ENCODE data around the gene IDH3A. TPM values are rescaled to one million over a fixed set of nuclear protein-coding genes. Genes with fewer than 3 reads are reported as not detected.

Gene IDH3A
- total RNA-seq, 1 donor from 2014 or later, result 48.7 TPM

GRCh38 chr15:78157203-78157602, 8.0 kb downstream of the IDH3A start:
- TF ChIP-seq CTCF (IDR thresholded peaks at IDR 0.05), result no peak
- no peak overlapping the region for H3K27ac Mint-ChIP-seq (ENCODE audit: unreplicated experiment)

GRCh38 chr15:78159395-78159794, 10.2 kb downstream of the IDH3A start:
- no peak for TF ChIP-seq CTCF (IDR thresholded peaks at IDR 0.05)
- H3K4me3 Mint-ChIP-seq (ENCODE audit: unreplicated experiment), result no peak overlapping the region
- no peaks in the 10 kb centered on the region for H3K27me3 Mint-ChIP-seq (ENCODE audit: low read depth)
- DNase-seq (ENCODE audit: low spot score), result no peak
- no peak overlapping the region for H3K27ac Mint-ChIP-seq (ENCODE audit: unreplicated experiment)
- H3K4me1 Mint-ChIP-seq (ENCODE audit: low read depth), result peaks cover 25% of the 10 kb centered on the region
- no peaks in the 10 kb centered on the region for H3K9me3 Mint-ChIP-seq (ENCODE audit: low read depth)
- peaks cover 20% of the 10 kb centered on the region for H3K36me3 Mint-ChIP-seq (ENCODE audit: low read depth)

More at GRCh38 chr15:78157203-78157602, 8.0 kb downstream of the IDH3A start:
- H3K27me3 Mint-ChIP-seq (ENCODE audit: low read depth), result no peaks in the 10 kb centered on the region
- H3K36me3 Mint-ChIP-seq (ENCODE audit: low read depth), result peaks cover 11% of the 10 kb centered on the region
- peaks cover 25% of the 10 kb centered on the region for H3K4me1 Mint-ChIP-seq (ENCODE audit: low read depth)
- DNase-seq (ENCODE audit: low spot score), result no peak
- H3K4me3 Mint-ChIP-seq (ENCODE audit: unreplicated experiment), result no peak overlapping the region
- H3K9me3 Mint-ChIP-seq (ENCODE audit: low read depth), result no peaks in the 10 kb centered on the region

GRCh38 chr15:78162038-78162437, 12.9 kb downstream of the IDH3A start:
- DNase-seq (ENCODE audit: low spot score), result no peak
- peaks cover 29% of the 10 kb centered on the region for H3K36me3 Mint-ChIP-seq (ENCODE audit: low read depth)
- no peak for TF ChIP-seq CTCF (IDR thresholded peaks at IDR 0.05)

GRCh38 chr15:78164010-78164409, 14.8 kb downstream of the IDH3A start:
- Mint-ChIP-seq H3K9me3 (ENCODE audit: low read depth) (no peaks in the 10 kb centered on the region), H3K4me1 (ENCODE audit: low read depth) (no peaks in the 10 kb centered on the region), H3K27me3 (ENCODE audit: low read depth) (no peaks in the 10 kb centered on the region), H3K27ac (ENCODE audit: unreplicated experiment) (no peak overlapping the region), H3K4me3 (ENCODE audit: unreplicated experiment) (no peak overlapping the region), H3K36me3 (ENCODE audit: low read depth) (peaks cover 37% of the 10 kb centered on the region)
- no peak for DNase-seq (ENCODE audit: low spot score)
- no peak for TF ChIP-seq CTCF (IDR thresholded peaks at IDR 0.05)

More at GRCh38 chr15:78162038-78162437, 12.9 kb downstream of the IDH3A start:
- no peak overlapping the region for H3K27ac Mint-ChIP-seq (ENCODE audit: unreplicated experiment)
- H3K9me3 Mint-ChIP-seq (ENCODE audit: low read depth), result no peaks in the 10 kb centered on the region
- H3K4me3 Mint-ChIP-seq (ENCODE audit: unreplicated experiment), result no peak overlapping the region
- no peaks in the 10 kb centered on the region for H3K27me3 Mint-ChIP-seq (ENCODE audit: low read depth)
- H3K4me1 Mint-ChIP-seq (ENCODE audit: low read depth), result peaks cover 3% of the 10 kb centered on the region

GRCh38 chr15:78167227-78167888, 18.2 kb downstream of the IDH3A start:
- H3K9me3 Mint-ChIP-seq (ENCODE audit: low read depth), result no peaks in the 10 kb centered on the region
- no peak for DNase-seq (ENCODE audit: low spot score)
- H3K4me1 Mint-ChIP-seq (ENCODE audit: low read depth), result no peaks in the 10 kb centered on the region
- no peak overlapping the region for H3K27ac Mint-ChIP-seq (ENCODE audit: unreplicated experiment)
- peaks cover 44% of the 10 kb centered on the region for H3K36me3 Mint-ChIP-seq (ENCODE audit: low read depth)
- no peaks in the 10 kb centered on the region for H3K27me3 Mint-ChIP-seq (ENCODE audit: low read depth)
- no peak overlapping the region for H3K4me3 Mint-ChIP-seq (ENCODE audit: unreplicated experiment)
- TF ChIP-seq CTCF (IDR thresholded peaks at IDR 0.05), result no peak

Data from chondrocyte (in vitro differentiated cells).